ENCODE data around the gene NID2. TPM values are rescaled to one million over a fixed set of nuclear protein-coding genes. Genes with fewer than 3 reads are reported as not detected.

Gene NID2
- total and polyA plus RNA-seq, 2 donors (not counting 1 experiment from before 2014, with no cell fraction given), result not detected

GRCh38 chr14:51957950-51958349 is 110.9 kb downstream of the NID2 start:
- Histone ChIP-seq H3K4me1 (ENCODE audit: control insufficient read depth in 2 of 2, insufficient read depth in 2 of 2, low read length in 2 of 2) (no peaks in the 10 kb centered on the region), H2AFZ (ENCODE audit: insufficient read depth, low read depth, low read length, poor library complexity, severe bottlenecking) (no peak overlapping the region), H4K20me1 (ENCODE audit: control insufficient read depth, insufficient read depth, low read length, poor library complexity, severe bottlenecking) (no peaks in the 10 kb centered on the region), H3K4me2 (replicated peaks; ENCODE audit: low read depth, low read length, poor library complexity, severe bottlenecking) (no peak overlapping the region), H3K27me3 (replicated peaks in 1 of 4; ENCODE audit: control extremely low read depth in 1 of 4, control insufficient read depth in 3 of 4, insufficient read depth in 4 of 4, low read length in 3 of 4) (no peaks in the 10 kb centered on the region), H3K9me3 (ENCODE audit: control extremely low read depth in 1 of 3, control insufficient read depth in 2 of 3, insufficient read depth in 1 of 3, low read length in 2 of 3) (peaks cover 0 to 14% (median 3%) of the 10 kb centered on the region in 3 donors), H3K4me3 (ENCODE audit: control extremely low read depth in 1 of 5, extremely low read depth in 1 of 5, insufficient read depth in 1 of 5, low read depth in 2 of 5, low read length in 4 of 5) (no peak overlapping the region), H3K36me3 (replicated peaks in 1 of 2; ENCODE audit: control extremely low read depth in 1 of 2, control insufficient read depth in 1 of 2, extremely low read depth in 1 of 2, insufficient read depth in 2 of 2, low read length in 1 of 2) (peaks cover 7 to 57% of the 10 kb centered on the region in 2 experiments), H3K27ac (ENCODE audit: low read length in 2 of 2) (no peak overlapping the region), H3K9ac (ENCODE audit: low read length) (no peak overlapping the region), H3K79me2 (ENCODE audit: control insufficient read depth, insufficient read depth, low read length) (peaks cover 4% of the 10 kb centered on the region)
- H3K27ac Mint-ChIP-seq, result no peak overlapping the region
- intact Hi-C loops (cut with micrococcal nuclease), result no loop called here
- POLR2A ChIA-PET, result no interaction called here
- WGBS (ENCODE audit: insufficient coverage), result 100% methylated on average over 2 of the region's 2 CpGs
- DNase-seq, result no peak
- ATAC-seq (ENCODE audit: low read depth), result no peak
- H3K4me1 Mint-ChIP-seq, result peaks cover 10% of the 10 kb centered on the region
- TF ChIP-seq EZH2 (IDR thresholded peaks at IDR 0.05; ENCODE audit: borderline replicate concordance, insufficient read depth, low read depth, low read length, poor library complexity, severe bottlenecking), result no peak
- no peak for TF ChIP-seq CTCF (IDR thresholded peaks at IDR 0.05)
- CTCF ChIA-PET, result interaction anchor here (0.9 kb wide), 1 partner anchor 21 kb away, joined by 3 read pairs; no protein-coding TSS in a partner anchor
- no peaks in the 10 kb centered on the region for H3K27me3 Mint-ChIP-seq
- H3K4me3 Mint-ChIP-seq, result no peak overlapping the region
- peaks cover 18% of the 10 kb centered on the region for H3K9me3 Mint-ChIP-seq (ENCODE audit: insufficient read depth)

Other genes starting within 250 kb of the NID2 start
- gene GNG2, start 208.4 kb downstream of the NID2 start, total RNA-seq, result 57.6 and 69.8 TPM in 2 replicates
- 21.9 and 25.0 TPM in 2 replicates for gene GNG2, start 208.4 kb downstream of the NID2 start, polyA plus RNA-seq
- 91.1 and 94.2 TPM in 2 replicates for gene RTRAF, start 79.5 kb downstream of the NID2 start, total RNA-seq
- 34.7 and 47.2 TPM in 2 replicates for gene RTRAF, start 79.5 kb downstream of the NID2 start, polyA plus RNA-seq
- not detected in 2 replicates for gene PTGDR, start 198.6 kb upstream of the NID2 start, total RNA-seq
- gene PTGDR, start 198.6 kb upstream of the NID2 start, polyA plus RNA-seq, result 0.04 and 0.25 TPM in 2 replicates
- gene PTGER2, start 245.3 kb upstream of the NID2 start, total RNA-seq, result 0.32 and 0.44 TPM in 2 replicates
- 0.78 and 0.92 TPM in 2 replicates for gene PTGER2, start 245.3 kb upstream of the NID2 start, polyA plus RNA-seq

Data from B cell (primary cell).